ENCODE measurements around the gene TIPARP.

The TIPARP gene

GRCh38 chr3:156691920-156692319, 17.5 kb downstream of the TIPARP start (continued):
- TF ChIP-seq ZBTB11 (tag by site-specific recombination; conservative IDR thresholded peaks at IDR 0.05; ENCODE audit: low read depth) (no peak), IKZF3 (tag by site-specific recombination; IDR thresholded peaks at IDR 0.05) (peak; percentile 74)

GRCh38 chr3:156693166-156693565, 18.8 kb downstream of the TIPARP start:
- CTCF ChIA-PET, result no interaction called here
- TF ChIP-seq ZBTB48 (tag by site-specific recombination; IDR thresholded peaks at IDR 0.05), result no peak
- no peak for TF ChIP-seq ZNF2 (tag by site-specific recombination; IDR thresholded peaks at IDR 0.05)
- no peak for TF ChIP-seq ZNF184 (tag by site-specific recombination; IDR thresholded peaks at IDR 0.05)
- 0 out of 2 replicates have a peak, but pooled peaks cover 4% of the 10 kb centered on the region for H3K4me1 ChIP-seq (ENCODE audit: control insufficient read depth, insufficient read depth, low read length)
- POLR2A ChIA-PET, result no interaction called here
- H3K9me3 ChIP-seq (ENCODE audit: control insufficient read depth, insufficient read depth, low read depth, low read length), result no peaks in the 10 kb centered on the region
- no peak overlapping the region for H3K27ac ChIP-seq (ENCODE audit: extremely low read depth, low read depth, low read length)
- H3K36me3 ChIP-seq (ENCODE audit: control insufficient read depth in 2 of 2, insufficient read depth in 1 of 2, low read length in 2 of 2), result peaks cover 7 to 36% of the 10 kb centered on the region in 2 experiments
- H3K4me3 ChIP-seq (ENCODE audit: low read depth, low read length), result no peak overlapping the region

- no peaks in the 10 kb centered on the region for H3K9me3 ChIP-seq (ENCODE audit: control insufficient read depth, insufficient read depth, low read depth, low read length)
- peak; percentile 71; the same call in 1 of the 2 replicates for TF ChIP-seq HIC1 (tag by site-specific recombination; IDR thresholded peaks at IDR 0.05)
- TF ChIP-seq SCRT2 (tag by site-specific recombination; IDR thresholded peaks at IDR 0.05), result peak; percentile 2; the same call in 1 of the 2 replicates
- TF ChIP-seq ZNF837 (tag by site-specific recombination; IDR thresholded peaks at IDR 0.05), result no peak
- no peak for TF ChIP-seq ZNF549 (tag by site-specific recombination; IDR thresholded peaks at IDR 0.05)
- TF ChIP-seq ZNF658 (tag by site-specific recombination; IDR thresholded peaks at IDR 0.05), result no peak
- TF ChIP-seq ZNF280C (tag by site-specific recombination; IDR thresholded peaks at IDR 0.05), result no peak
- TF ChIP-seq ZBTB49 (tag by site-specific recombination; IDR thresholded peaks at IDR 0.05; ENCODE audit: low read depth), result no peak
- no peak for TF ChIP-seq FEZF1 (tag by site-specific recombination; IDR thresholded peaks at IDR 0.05)
- TF ChIP-seq ZNF138 (tag by site-specific recombination; IDR thresholded peaks at IDR 0.05; ENCODE audit: borderline replicate concordance), result no peak
- TF ChIP-seq ZBTB7A (tag by site-specific recombination; IDR thresholded peaks at IDR 0.05; ENCODE audit: low read depth), result no peak
- peak; percentile 65 for TF ChIP-seq PRDM6 (tag by site-specific recombination; IDR thresholded peaks at IDR 0.05)
- no peaks in the 10 kb centered on the region for H3K4me1 ChIP-seq (ENCODE audit: control insufficient read depth, insufficient read depth, low read length)
- ChIA-PET POLR2A (no interaction called here), CTCF (no interaction called here)
- no peak overlapping the region for H3K4me3 ChIP-seq (ENCODE audit: low read depth, low read length)
- H3K27ac ChIP-seq (ENCODE audit: extremely low read depth, low read depth, low read length), result no peak overlapping the region
- peaks cover 7 to 43% of the 10 kb centered on the region in 2 experiments for H3K36me3 ChIP-seq (ENCODE audit: control insufficient read depth in 2 of 2, insufficient read depth in 1 of 2, low read length in 2 of 2)
Observed at GRCh38 chr3:156694536-156694935, 20.1 kb downstream of the TIPARP start.

Measured in HEK293 (cell line).